Measurements from ENCODE around the gene STBD1.
"Not testable (repeated sequence)": the region's sequence is repeated elsewhere in the genome, so short reads cannot be mapped to it uniquely, and the experiment has no call there.

STBD1 gene
- total RNA-seq = 0.24 to 6.5 (median 0.99) reads per million in 18 experiments

DNA sequence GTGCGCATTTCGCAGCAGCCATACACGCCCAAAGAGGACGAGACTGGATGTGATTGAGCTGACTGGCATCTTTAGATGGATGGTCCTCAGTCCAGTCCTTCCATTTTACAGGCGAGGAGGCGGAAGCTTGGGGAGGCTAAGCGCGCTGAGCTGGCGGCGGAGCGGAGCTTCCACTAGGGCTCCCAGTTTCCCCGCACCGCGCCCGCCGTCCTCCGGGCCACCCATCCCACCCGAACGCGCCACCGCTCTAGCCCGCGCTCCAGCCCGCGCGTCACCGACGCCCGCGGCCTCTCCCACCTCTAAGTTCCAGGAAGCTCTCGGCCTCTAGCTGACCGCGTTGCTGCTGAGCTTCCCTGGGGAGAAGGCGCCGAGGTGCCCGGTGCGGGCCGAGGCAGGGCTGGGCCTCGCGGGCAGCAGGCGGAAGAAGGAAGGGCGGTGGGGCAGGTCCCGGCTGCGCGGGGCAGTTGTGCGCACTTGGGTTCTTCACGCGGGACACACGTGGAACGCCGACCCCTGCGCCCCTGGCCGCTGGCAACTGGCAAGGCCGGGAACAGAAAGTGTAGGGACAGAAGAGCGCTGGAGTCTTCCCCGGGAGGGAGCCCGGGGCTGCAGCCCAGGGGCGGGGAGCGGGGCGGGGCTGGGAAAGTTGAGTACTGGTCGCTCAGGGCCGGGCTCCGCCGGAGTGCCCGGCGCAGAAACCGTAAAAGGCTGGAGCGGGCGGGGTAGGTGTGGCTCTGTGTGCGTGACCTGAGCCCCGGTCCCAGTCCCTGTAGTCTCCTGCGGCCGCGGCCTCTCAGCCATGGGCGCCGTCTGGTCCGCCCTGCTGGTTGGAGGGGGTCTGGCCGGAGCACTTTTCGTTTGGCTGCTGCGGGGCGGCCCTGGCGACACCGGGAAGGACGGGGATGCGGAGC, at the start of gene STBD1:
Gene STBD1 (plus strand): TSS at position 763 of the 911 bp plus-strand sequence. CDS start 37 bp downstream, at position 800.
- DNase-seq = peak; percentile 51 to 68

DNA sequence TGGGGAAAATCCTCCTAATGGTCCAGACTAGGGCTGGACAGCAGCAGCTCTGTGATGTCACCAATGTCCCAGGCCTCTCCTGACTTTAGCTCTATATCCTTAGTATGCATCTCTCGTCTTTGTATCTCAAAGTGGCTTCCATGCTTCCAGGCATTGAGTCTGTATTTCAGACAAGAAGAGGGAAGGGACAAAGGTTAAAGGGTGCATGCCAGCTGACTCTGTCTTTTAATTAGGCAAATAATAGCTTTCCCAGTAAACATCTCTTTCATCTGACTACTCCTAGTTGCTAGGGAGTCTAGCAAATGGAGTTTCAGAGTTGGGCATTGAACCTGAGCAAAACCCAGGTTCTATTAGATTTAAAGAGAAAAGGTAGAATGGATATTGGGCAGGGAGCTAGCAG, 49.6 kb upstream of the STBD1 start:
- DNase-seq = no peak

DNA sequence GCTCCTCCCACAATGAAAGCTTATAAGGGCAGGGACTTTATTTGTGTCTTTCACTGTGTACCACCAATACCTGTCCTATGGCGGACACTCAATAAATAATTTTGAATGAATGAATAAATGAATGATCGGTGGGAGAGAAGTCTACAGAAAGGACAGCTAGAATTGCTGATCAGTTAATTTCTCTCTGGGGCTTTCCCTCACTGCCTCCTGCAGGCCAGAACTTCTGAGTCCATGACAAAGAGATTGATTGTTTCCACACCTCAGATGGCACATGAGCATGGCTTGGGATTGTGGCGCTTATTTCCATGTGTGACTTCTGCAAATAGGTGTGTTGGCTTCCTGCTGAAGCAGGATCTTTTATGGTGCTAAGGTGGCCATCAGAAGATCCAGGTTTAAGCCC, 48.7 kb upstream of the STBD1 start:
- DNase-seq = no peak

DNA sequence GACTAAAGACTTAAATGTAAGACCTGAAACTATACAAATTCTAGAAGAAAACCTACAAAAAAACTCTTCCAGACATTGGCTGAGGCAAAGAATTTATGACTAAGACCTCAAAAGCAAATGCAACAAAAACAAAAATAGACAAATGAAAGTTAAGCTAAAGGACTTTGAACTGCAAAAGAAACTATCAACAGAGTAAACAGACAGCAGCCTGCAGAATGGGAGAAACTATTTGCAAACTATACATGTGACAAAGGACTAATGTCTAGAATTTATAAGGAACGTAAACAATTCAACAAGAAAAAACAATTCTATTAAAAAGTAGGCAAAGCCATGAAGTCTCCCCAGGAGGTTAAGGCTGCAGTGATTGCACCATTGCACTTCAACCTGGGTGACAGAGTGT, 46.0 kb upstream of the STBD1 start:
- no peak for DNase-seq

DNA sequence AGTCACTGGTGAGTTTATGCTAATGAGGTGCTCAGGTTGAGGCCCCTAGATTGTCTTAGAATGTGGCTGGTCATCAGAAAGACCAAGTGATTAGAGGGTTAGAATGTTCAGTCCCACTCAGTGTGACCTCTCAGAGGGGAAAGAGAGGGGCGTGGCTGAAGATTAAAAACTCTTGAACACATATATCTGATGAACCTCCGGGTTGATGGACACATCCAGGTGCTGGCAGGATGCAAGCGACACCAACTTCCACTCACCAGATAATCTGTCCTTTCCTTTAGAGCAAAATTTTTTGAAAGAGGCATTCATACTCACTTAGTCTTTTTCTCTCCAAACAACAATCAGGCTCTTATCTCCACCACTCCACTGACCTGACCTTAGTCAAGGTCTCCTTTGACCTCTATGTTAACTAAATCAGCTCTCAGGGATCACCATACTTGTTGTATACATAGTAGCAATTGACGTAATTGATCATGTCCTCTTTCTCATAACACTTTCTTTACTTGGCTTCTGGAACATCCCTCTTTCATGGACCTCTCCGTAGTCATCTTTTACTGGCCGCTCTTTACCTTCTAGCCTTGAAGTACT, 40.8 kb upstream of the STBD1 start:
- DNase-seq = no peak

DNA sequence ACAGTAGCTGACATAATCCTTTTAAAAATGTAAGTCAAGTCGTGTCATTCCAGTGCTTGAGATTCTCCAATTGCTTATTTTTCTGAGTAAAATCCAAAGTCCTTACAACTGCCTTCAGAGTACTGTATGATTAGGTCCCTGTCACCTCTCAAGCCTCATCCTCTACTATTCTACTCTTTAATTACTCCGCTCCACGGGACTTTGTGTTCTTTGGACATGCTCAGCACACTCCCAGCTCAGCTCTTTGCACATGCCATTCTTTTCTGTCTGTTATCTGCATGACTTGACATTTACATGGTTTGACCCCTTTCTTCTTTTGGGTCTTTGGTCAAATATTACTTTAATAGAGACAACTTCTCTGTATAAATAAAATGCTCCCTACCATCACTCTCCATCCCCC, 39.9 kb upstream of the STBD1 start:
- DNase-seq = no peak

DNA sequence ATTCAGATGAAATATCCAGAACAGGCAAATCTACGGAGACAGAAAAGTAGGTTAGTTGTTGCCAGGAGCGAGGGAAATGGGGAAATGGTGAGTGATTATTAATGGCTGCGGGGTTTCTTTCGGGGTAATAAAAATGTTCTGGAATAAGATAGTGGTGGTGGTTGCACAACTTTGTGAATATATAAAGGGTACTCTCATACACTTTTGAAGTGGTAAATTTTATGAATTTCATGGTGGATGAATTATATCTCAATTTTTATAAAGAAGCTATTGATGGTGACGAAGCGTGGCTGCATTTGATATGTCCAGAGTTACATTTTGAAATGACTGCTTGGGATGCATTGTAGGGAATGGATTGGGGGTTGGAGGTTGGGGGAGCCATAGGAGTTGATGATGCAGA, 38.7 kb upstream of the STBD1 start:
- no peak for DNase-seq

DNA sequence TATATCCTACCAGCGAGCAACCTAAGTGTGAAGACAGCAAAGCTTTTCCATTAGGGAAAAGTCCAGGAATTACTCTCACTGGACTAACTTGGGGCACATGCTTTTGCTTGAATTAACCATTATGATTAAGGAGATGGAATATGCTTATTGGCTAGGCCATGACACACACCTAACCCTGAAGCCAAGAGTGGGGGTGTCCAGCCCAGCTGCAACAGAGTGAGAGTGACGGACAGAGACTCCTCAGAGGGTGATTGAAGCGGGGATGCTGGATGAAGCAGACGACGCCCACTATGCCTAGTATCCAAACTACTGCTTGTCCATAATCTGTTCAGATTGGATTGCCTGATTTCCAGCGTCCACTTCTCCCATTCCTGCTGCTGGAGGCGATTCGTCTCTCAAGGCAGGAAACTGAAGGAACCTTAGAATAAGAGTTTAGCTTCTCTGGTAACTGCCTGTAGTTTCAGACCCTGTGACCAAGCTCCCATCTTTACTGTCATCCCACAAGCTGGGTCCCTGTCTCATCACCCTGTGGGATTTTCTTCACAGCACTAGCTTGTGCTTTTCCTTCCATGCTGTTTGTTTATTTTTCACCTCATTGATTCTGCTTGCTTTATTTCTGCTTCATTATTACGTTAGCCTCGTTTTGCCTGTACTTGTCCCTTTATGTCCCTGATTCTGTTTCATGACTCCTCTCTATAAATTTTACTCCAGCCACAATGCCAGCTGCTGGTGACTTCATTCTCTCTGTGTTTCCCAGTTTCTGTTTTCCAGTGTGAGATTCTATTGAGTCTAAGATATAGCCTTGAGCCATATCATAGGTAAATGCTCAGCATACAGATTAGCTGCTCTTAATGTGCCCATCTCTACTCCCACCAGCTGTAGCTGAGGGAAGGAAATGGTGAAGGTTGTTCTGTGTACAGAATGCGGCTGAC, 36.0 kb upstream of the STBD1 start:
- no peak for DNase-seq

DNA sequence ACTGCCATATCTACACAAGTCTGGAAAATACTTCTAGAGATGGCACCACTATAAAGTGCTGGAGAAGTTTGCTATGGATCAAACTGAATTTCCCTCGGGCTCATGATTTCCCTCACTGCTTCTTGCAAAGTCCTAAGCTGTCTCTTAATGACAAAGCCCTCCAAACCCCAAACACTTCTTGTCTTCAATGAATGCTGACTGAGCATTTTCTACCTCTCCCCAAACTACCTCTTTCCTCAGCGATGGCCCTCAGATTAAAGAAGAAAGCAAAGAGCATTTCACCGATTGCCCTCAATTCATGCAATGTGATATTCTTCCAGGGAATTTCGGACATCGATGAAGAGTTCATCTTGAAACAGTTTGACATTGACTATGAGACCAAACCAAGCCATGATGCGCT, 35.3 kb upstream of the STBD1 start:
- DNase-seq = no peak

DNA sequence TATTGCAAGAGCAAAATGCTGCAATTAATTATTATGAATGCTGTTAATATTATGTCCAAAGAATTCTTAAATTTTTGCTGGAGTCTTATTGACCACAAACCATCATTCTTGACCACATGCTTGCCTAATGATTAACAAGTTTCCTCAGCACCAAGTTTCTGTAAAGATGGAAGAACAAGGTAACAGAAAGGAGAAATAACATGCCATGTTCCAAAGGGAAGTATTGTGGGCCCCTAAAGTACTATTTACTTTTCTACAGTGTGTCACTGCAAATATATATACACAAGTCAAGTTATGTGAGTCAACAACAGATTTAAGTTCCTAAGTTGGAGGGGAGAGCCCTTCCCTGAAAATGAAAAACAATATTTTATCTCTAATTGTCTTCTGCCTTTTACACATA, 34.5 kb upstream of the STBD1 start:
- DNase-seq = no peak

DNA sequence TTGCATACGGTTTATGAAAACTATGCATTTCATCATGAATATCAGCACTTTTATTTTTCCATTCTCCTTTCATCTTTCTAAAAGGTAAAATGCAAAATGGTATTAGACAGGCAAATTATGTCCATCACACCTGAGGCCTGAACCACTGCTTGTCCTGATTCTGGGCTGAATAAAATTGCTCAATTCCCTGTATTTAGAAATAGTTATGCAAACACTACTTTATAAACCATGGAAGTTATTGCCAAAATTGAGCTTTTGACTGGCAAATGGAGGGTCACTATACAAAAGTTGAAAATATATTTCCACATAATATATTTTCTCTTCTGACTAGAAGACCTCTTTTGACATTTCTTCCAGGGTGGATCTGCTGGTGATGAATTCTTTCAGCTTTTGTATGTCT, 34.0 kb upstream of the STBD1 start:
- no peak for DNase-seq

DNA sequence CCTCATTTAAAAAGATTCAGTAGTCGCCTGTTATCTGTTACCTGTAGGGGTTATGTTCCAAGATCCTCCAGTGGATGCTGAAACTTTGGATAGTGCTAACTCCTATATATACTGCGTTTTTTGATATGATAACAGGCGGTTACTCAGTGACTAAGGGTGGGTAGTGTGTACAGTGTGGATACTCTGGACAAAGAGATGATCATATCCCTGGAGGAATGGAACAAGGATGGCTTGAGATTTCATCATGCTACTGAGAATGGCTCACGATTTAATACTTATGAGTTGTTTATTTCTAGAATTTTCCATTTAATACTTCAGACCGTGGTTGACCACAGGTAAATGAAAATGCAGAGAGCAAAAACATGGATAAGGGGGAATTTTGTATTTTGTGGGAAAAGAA, 33.5 kb upstream of the STBD1 start:
- no peak for DNase-seq

DNA sequence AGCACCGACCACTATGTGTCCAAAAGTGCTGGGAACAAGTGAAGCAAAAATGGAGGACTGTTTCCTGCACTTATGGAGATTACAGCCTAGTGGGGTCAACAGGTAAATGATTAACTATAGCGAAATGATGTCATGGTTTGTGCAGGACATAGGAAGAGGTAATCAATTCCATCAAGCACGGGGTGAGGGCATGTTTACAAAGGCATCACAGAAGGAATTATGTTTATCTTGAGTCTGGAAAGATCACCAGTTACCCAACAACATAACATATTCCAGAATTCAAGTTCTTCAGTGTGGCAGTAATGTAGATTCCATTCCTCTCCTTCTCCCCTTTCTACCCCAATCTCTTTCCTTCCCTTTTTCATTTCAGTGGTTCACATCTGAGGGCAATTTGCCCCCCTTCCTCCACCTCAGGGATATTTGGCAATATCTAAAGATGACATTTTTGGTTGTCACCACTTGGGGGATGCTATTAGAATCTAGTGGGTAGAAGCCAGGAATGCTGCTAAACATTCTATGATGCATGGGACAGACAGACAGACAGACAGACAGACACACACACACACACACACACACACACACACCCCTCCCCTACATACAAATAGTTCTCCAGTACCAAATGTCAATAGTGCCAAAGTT, 30.9 kb upstream of the STBD1 start:
- DNase-seq = peak in 1 of 2 donors; percentile 6

DNA sequence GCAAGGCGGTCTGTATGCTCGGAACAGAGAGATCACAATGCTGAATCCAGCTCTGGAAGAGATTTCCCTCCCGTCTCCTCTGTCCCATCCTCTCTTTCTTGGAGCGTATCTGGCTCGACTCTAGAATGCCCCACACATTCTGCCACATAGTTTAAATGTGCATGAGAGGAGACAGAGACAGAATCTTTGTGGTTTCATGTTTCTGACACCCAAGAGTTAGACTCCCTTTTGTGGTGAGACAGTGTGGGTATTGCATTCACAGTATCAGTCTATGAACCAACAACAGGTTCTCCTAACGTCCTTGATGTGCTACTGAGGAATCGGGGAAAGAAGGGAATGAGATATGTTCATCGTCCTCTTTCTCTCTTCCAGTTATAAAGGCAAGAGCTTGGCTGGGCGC, 29.7 kb upstream of the STBD1 start:
- no peak for DNase-seq

DNA sequence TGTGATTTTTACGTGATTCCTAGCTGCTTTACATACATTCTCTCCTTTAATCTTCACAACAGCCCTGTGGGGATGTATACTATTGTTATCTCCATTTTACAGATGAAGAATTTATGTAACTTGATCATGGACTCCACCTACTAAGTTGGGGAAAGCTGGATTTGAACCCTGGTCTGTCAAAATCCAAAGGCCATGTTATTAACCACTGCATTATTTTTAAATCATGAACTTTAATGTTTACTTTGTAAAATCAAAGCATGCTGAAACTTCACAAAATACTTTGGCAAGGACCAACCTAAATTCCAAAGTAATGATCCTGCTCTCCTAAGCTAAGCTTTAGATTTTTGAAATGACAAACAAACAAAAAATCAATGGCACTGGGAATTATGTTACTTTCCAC, 28.9 kb upstream of the STBD1 start:
- no peak for DNase-seq

DNA sequence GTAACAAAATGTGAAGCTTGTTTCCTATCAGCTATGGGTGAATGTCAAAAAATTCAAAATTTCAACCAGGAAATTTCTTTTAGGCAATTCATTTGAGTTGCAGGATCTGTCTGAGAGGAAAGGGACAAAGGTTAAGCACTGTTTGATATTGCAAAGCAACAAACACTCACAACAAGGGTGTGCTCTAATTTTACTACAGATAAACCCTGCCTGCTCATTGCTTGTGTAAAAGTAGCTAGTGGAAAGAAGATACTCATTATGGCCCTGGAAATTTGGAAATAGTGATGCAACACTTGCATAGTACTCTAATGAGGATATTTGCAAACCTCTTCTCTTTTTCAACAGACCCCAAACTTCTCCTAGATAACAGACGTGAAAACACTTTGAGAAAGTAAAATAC, 27.9 kb upstream of the STBD1 start:
- DNase-seq = peak in 1 of 2 donors; percentile 43

DNA sequence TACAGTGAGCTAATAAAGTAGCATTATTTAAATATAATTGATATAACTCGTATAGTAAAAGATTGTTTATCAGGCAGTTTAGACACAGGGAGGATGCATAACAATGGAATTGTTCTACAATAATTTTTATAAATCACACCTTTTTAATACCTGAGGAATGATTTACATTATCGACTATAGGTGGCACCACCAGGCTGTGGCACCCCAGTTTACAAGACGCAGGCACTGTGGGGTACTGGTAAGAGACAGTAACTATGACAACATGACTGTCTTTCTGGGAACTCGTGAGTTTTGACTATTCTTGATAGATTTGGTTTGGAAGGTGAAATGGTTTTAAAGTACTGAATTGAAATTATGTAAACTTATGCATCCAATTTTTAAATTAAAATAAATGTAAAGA, 27.1 kb upstream of the STBD1 start:
- DNase-seq = no peak

DNA sequence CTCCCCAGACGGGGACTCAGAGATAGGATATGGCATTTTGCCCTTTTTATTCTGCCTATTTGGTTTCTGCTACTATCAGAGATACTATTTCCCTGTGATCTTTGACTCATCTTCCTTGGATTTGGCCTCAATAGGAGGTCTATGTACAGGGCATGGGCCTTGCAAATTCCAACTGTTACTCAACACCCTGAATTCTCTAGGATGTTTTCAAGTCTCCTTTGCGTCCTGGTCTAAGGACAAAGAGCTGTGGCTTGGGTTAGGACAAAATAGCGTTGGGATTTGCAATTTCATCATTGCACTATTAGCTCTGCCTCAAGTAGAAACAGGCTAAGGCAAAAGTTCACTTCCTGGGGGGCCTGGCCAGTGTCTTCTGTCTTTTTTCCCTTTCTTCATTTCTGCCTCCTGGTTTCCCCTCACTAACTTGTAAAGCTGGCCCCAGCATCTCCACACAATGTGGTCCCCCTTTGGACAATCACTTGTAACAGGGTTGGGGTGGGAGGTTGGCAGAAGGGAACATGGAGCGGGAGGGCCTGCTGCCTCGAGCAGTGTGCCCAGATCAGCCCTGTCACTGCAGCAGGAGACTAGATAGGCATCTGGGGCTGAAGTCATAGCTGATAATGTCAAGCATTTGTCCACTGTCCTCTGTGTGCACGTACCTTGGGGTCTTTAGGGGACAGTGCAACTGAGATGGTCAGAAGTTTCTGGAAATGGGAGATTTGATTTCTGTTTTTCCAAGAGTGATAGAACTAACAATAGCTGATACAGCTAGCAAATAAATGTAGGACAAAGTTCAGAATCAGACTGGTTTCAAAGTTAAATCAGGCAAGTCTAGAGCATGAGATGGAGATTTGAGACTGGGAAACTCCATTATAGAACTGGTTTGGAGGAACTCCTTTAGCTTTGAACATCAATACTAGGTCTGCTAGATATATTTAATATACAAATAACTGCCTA, 25.8 kb upstream of the STBD1 start:
- no peak for DNase-seq

DNA sequence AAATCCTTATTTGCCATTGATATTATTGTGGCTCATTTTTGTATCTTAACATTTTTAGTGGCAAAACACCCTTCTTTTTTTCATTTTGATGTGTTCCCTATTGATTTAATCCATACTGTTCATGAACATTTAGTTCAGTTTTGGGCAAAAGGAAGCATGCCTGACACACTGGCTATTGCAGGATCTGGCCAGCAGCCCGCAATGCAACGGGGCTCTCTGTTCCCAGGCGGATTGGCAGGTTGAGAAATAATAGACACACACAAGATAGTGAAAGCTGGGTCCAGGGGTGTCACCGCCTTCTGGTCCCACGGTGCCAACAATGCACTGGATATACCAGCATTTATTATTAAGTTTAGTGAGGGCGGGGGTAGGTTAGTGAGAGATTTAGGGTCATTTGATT, 24.9 kb upstream of the STBD1 start:
- DNase-seq = not testable (repeated sequence)

DNA sequence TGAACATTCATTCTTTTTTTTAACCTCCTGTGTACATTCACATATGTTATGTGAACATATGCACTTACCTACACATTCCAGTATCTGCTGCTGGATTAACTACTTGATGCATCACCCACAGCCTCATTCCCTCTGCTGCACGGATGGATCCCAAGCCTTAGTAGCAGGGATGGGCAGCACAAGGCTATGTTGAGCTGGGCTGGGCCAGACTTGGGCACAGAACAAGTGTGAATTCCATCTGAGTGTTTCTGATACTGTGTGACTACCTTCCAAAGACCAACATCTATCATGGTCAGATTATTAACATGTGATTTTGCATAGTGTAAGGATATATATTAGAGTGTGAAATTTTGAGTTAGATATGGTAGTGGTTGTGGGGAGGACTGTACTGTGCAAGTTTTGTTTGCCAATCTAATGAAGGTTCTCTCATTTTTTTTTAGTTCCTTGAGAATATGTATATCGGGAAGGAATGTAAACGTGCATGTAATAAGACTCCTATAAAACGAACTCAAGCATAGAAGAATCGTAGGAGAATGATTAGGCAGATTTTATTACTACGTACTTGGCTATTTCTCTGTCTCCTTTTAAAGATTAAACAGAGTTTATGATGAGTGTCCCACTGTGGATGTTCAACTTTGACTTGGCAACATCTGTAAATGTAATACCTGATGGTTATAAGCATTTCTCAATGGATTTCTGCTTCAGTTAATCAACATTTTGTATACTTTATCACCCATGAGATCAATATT, 23.4 kb upstream of the STBD1 start:
- DNase-seq = no peak

DNA sequence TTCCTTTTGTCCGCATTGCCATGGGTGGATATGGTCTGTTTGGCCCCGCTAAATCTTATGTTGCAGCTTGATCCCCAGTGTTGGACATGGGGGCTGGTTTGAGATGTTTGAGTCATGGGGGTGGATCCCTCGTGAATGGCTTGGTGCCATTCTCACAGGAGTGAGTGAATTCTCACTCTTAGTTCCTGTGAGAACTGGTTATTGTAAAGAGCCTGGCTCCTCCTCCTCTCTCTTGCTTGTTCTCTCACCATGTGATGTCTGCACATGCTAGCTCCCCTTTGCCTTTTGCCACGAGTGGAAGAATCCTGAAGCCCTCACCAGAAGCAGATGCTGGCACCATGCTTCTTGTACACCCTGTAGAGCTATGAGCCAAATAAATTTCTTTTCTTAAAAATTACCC, 22.6 kb upstream of the STBD1 start:
- DNase-seq = no peak
